PC-9 (cell line): Measurements from ENCODE around the gene DCLK3. TPM values are rescaled to one million over a fixed set of nuclear protein-coding genes. Genes with fewer than 3 reads are reported as not detected.

ENCODE experiments used
- BruUV-seq: library from RNA; stranded (reverse); fragments of 400-500 nt; replicated peaks from 2 replicates; lab custom pipeline; 2021; lab: Mats Ljungman, UMichigan
- CTCF ChIA-PET: fragments of 300-600 bp; sonication (Branson Sonifier 250); formaldehyde crosslinking; loops from one replicate; lab custom pipeline; 2022; ENCODE audit warnings: antibody characterized with exemption; lab: Charles Lee
- POLR2A ChIA-PET: fragments of 300-600 bp; sonication (Branson Sonifier 250); formaldehyde crosslinking; loops from one replicate; lab custom pipeline; 2022; ENCODE audit warnings: antibody characterized with exemption; ENCODE audit not compliant: unreplicated experiment; lab: Charles Lee
- DNase-seq, 2 experiments: peaks; one replicate each; pipeline versions ENCODE4 v3.0.0 to v3.0.0-alpha.2; 2015 to 2022; ENCODE audit warnings: mixed read lengths in 1 of 2
- H2AFZ ChIP-seq: fragments of 200-600 bp; sonication (generic); 2 replicates; pipeline ENCODE4 v1.8.1; 2017; ENCODE audit warnings: antibody characterized with exemption
- H3F3A ChIP-seq: fragments of 200-600 bp; sonication (generic); 2 replicates; pipeline ENCODE4 v1.8.1; 2017; ENCODE audit warnings: antibody characterized with exemption, mild to moderate bottlenecking, low read depth; ENCODE audit not compliant: insufficient read depth
- H3K27ac ChIP-seq: fragments of 200-600 bp; sonication (generic); 2 replicates; pipeline ENCODE4 v1.6.1; 2016; ENCODE audit warnings: mixed run types
- H3K27me3 ChIP-seq: fragments of 200-600 bp; sonication (generic); 2 replicates; pipeline ENCODE4 v1.6.1; 2016; ENCODE audit warnings: low read depth, mixed run types; ENCODE audit not compliant: insufficient read depth
- H3K36me3 ChIP-seq: fragments of 200-600 bp; sonication (generic); 2 replicates; pipeline ENCODE4 v1.6.1; 2016; ENCODE audit warnings: low read depth, mixed run types
- H3K4me1 ChIP-seq: fragments of 200-600 bp; sonication (generic); replicated peaks from 2 replicates; pipeline ENCODE4 v1.6.1; 2016; ENCODE audit warnings: mixed run types; ENCODE audit not compliant: insufficient read depth
- H3K4me2 ChIP-seq: fragments of 200-600 bp; sonication (generic); 2 replicates; pipeline ENCODE4 v1.6.1; 2017; ENCODE audit warnings: mixed run types
- H3K4me3 ChIP-seq: fragments of 200-600 bp; sonication (generic); 2 replicates; pipeline ENCODE4 v1.6.1; 2016; ENCODE audit warnings: mixed run types
- H3K79me2 ChIP-seq: fragments of 200-600 bp; sonication (generic); 2 replicates; pipeline ENCODE4 v1.6.1; 2017; ENCODE audit warnings: low read depth, mixed run types
- H3K9me2 ChIP-seq: fragments of 200-600 bp; sonication (generic); 2 replicates; pipeline ENCODE4 v1.8.1; 2017; ENCODE audit warnings: mild to moderate bottlenecking; ENCODE audit not compliant: insufficient read depth
- H3K9me3 ChIP-seq: fragments of 200-600 bp; sonication (generic); 2 replicates; pipeline ENCODE4 v1.8.1; 2016; ENCODE audit warnings: low read depth; ENCODE audit not compliant: insufficient read depth
- H4K20me1 ChIP-seq: fragments of 200-600 bp; sonication (generic); 2 replicates; pipeline ENCODE4 v1.8.1; 2017; ENCODE audit not compliant: insufficient read depth
- CTCF ChIP-seq: fragments of 200-600 bp; sonication (generic); conservative IDR thresholded peaks from 2 replicates; pipeline ENCODE4 v1.6.1; 2017; ENCODE audit warnings: mixed run types, antibody characterized with exemption, mild to moderate bottlenecking, moderate library complexity
- EZH2 ChIP-seq: fragments of 200-600 bp; sonication (generic); IDR thresholded peaks from 2 replicates; pipeline ENCODE4 v1.8.0; 2017; ENCODE audit warnings: antibody characterized with exemption, low read depth
- intact Hi-C: fragments of 100-400 bp; cut with micrococcal nuclease; formaldehyde crosslinking; loops from one replicate; pipeline ENCODE4 v1.10.0; 2022; ENCODE audit not compliant: unreplicated experiment
- total RNA-seq: library from RNA; stranded (reverse); gene quantifications from 2 replicates; pipeline ENCODE4 v1.2.3, GENCODE V29; 2021

DCLK3 gene
- total RNA-seq, 1 experiment from 2014 or later, result not detected

- intact Hi-C loops, result no loop called here
- H3K9me3 ChIP-seq, result no peaks in the 10 kb centered on the region; the same call in 1 of the 2 replicates
- H3K4me2 ChIP-seq, result no peak overlapping the region
- TF ChIP-seq CTCF (no peak), EZH2 (no peak)
- H3K4me1 ChIP-seq, result no peaks in the 10 kb centered on the region
- no peak overlapping the region for H2AFZ ChIP-seq
- no peaks in the 10 kb centered on the region for H3K79me2 ChIP-seq
- ChIA-PET POLR2A (interaction anchor here (0.7 kb wide), 1 partner anchor 254 kb away, joined by 3 read pairs; the partner anchor contains the start of gene EPM2AIP1), CTCF (no interaction called here)
- DNase-seq, result no peak
- no peaks in the 10 kb centered on the region for H3K36me3 ChIP-seq
- H3F3A ChIP-seq, result no peaks in the 10 kb centered on the region
- no peaks in the 10 kb centered on the region for H4K20me1 ChIP-seq
- no peak overlapping the region for H3K4me3 ChIP-seq
- no peak overlapping the region for H3K27ac ChIP-seq
- no peaks in the 10 kb centered on the region for H3K9me2 ChIP-seq
- no TSS peak for BruUV-seq
- H3K27me3 ChIP-seq, result no peaks in the 10 kb centered on the region
Measured at GRCh38 chr3:36738702-36739101, 25.7 kb downstream of the DCLK3 start.

GRCh38 chr3:36736301-36736700 lies 28.1 kb downstream of the DCLK3 start:
- POLR2A ChIA-PET, result no interaction called here
- CTCF ChIA-PET, result no interaction called here
- no peaks in the 10 kb centered on the region for H3K4me1 ChIP-seq
- no TSS peak for BruUV-seq
- no peaks in the 10 kb centered on the region for H3K27me3 ChIP-seq
- H3F3A ChIP-seq, result no peaks in the 10 kb centered on the region
- H3K4me2 ChIP-seq, result no peak overlapping the region
- intact Hi-C loops, result no loop called here
- no peaks in the 10 kb centered on the region for H3K36me3 ChIP-seq
- TF ChIP-seq EZH2 (no peak), CTCF (no peak)
- no peak overlapping the region for H3K27ac ChIP-seq
- H4K20me1 ChIP-seq, result no peaks in the 10 kb centered on the region
- no peak overlapping the region for H2AFZ ChIP-seq
- H3K79me2 ChIP-seq, result no peaks in the 10 kb centered on the region
- no peaks in the 10 kb centered on the region; the same call in 1 of the 2 replicates for H3K9me3 ChIP-seq
- H3K4me3 ChIP-seq, result no peak overlapping the region
- DNase-seq, result no peak
- no peaks in the 10 kb centered on the region for H3K9me2 ChIP-seq

- ChIA-PET POLR2A (no interaction called here), CTCF (no interaction called here)
- Histone ChIP-seq H4K20me1 (no peaks in the 10 kb centered on the region), H3K4me3 (no peak overlapping the region), H3K4me2 (no peak overlapping the region), H3F3A (no peaks in the 10 kb centered on the region), H3K9me3 (no peaks in the 10 kb centered on the region; the same call in 1 of the 2 replicates), H3K9me2 (no peaks in the 10 kb centered on the region), H3K27me3 (no peaks in the 10 kb centered on the region), H2AFZ (no peak overlapping the region), H3K36me3 (no peaks in the 10 kb centered on the region), H3K4me1 (no peaks in the 10 kb centered on the region), H3K79me2 (no peaks in the 10 kb centered on the region), H3K27ac (no peak overlapping the region)
- no peak for DNase-seq
- no peak for TF ChIP-seq CTCF
- TF ChIP-seq EZH2, result no peak
- BruUV-seq, result no TSS peak
- intact Hi-C loops, result no loop called here
Measured at GRCh38 chr3:36734742-36735141, 29.6 kb downstream of the DCLK3 start.
